Activated CD4-positive, alpha-beta T cell treated with anti-CD3 and anti-CD28 coated beads, Interleukin-2, amount 50 U/mL, for 24 hours (primary cell): ENCODE results near the gene MANF.
"Not testable (repeated sequence)": the region's sequence is repeated elsewhere in the genome, so short reads cannot be mapped to it uniquely, and the experiment has no call there.

Source experiments
- DNase-seq, 2 donors: peaks; one replicate each; pipeline ENCODE4 v3.0.0-alpha.2; 2020; ENCODE audit warnings: low read depth in 1 of 2, low spot score in 1 of 2

The MANF gene

DNA sequence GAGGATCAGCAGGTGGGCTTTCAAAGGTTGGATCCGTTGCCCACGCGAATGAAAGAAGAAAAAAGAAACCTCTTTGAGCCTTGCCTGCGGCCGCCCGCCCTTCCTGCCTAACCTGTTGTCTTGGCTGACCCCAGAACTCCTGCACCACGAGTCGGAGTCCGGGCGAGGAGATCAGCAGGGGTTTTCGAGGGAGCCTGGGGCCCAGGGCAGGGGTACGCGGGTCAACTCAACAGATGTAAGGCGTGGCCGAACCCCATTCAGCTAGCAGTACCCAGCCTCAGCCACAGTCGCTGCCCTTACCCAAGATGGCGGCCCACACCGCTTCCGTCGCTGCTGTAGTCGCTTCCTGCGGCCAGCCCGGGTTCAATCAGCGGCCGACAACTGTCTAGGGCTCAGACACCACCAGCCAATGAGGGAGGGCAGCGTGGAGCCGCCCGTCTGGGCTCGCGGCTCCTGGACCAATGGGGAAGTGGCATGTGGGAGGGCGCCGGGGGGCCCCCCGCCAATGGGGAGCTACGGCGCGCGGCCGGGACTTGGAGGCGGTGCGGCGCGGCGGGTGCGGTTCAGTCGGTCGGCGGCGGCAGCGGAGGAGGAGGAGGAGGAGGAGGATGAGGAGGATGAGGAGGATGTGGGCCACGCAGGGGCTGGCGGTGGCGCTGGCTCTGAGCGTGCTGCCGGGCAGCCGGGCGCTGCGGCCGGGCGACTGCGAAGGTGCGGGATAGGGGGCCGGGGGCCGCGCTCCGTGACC lies at the start of gene MANF:
MANF (plus strand) TSS at position 566 of the 748 bp plus-strand sequence; CDS start at position 618, 52 bp downstream.
- DNase-seq: peak; percentile 90 to 97

GRCh38 chr3:51336261-51336660 lies 48.8 kb upstream of the MANF start:
- DNase-seq: no peak

DNA sequence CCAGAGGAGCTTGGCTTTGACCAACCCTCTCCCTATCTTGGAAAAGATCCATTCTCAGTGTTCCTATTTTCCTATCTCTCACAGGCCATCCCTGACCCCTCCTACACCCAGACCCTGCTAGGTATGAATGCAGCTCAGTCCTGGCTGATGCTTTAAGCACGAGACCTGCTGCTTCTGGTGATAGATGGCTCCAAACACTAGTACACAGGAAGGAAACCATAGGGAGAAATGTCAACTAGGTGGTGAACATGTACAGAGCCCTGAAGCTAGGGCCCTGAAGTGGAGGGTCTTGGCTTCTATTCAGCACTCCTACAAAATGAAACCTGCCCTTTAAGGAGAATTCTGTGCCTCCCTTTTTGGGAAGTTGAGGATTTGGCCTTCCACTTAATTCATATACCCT lies 47.4 kb upstream of the MANF start:
- no peak for DNase-seq

DNA sequence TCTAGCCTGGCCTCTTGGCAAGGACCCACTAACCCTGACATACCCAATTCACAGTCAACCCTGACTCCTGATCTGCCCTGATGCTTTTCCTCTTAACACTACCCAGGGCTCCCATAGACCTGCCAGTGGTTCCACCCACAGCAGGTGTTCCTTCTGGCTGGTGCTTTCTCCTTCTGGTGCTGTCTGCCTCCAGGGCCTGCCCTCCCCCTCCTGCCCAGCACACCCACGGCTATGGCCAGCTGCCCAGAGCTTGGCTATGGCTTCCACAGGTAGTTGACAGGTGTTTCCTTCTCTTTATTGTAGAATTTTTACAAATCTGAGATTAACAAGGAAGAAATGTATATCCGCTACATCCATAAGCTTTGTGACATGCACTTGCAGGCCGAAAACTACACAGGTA lies 46.5 kb upstream of the MANF start:
- no peak for DNase-seq

DNA sequence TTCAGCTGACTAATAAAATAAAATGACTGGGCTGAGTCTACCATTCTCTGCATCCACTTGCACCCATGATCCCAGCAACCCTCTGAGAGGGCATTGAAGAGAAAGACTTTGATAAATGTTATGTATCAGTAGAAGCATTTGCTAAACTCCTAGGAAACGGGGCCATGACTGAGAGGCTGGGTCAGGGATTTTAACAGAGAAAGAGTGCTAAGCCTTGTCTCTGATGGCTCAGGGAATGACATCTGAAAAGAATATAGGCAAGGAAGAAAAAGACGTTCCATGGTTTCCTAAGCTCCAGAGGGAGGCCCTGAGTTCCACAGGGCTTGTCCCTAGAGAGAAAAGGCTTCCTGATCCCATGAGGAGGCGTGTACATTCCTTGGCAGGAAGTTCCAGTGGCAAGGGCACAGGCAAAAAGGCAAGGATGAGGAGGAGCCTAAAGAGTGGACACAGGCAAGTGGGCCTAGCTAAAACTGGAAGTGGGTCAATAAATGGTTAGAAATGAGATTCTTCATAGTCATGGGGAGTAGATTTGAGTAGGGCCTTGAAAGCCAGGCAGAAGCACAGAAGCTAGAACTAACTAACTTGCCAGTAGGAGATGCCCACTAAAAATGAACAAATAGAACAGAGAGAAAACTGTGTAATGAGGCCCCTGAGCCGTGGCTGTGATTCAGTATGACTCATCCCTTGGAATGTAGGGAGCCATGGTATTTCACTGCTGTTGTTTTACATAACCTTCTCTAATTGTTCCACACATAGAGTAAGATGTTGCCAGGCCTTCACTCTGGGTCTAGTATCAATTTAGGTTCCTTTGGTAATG lies 44.9 kb upstream of the MANF start:
- DNase-seq: no peak

- DNase-seq: no peak
Observed at GRCh38 chr3:51340989-51341636, 44.0 kb upstream of the MANF start.

GRCh38 chr3:51343918-51344687 lies 41.0 kb upstream of the MANF start:
- DNase-seq: no peak

DNA sequence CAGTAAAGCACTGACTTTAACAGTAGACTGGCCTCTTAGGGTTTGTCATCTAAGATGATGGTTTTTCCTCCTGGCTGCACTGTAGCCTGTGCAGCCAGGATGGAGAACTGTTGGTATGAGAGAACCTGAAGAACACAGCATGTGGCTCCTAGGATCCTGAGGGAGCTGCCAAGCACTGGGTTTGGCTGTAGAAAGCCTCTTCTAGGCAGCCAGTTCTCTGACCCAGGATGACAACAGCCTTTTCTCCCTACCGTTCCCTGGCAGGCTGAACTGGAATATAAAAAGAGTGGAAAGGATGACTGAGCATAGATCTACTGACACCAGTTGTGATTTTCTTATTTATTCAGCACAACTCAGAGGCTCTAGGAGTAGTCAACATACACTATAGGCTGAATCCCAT lies 34.3 kb upstream of the MANF start:
- DNase-seq: no peak

GRCh38 chr3:51353131-51353530 lies 32.0 kb upstream of the MANF start:
- no peak for DNase-seq

- DNase-seq: no peak
Observed at GRCh38 chr3:51353691-51354090, 31.4 kb upstream of the MANF start.

DNA sequence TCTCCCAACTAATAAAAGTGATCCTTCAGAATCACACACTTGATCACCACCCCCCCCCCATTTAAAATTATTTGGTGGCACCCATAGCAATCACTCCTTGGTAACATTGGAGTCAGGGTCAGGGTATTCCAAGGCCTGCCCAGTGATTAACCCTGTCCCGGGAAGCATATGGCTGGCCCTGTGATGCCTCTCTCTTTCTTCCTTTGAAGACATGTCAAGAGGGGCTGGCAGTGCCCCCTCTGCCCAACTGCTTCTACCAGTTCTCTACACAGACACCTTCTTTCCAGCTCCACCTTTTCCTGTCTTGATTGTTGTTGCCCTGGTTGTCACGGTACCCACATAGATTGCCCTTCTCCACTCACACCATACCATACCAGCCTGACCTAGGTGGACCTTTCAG lies 30.9 kb upstream of the MANF start:
- no peak for DNase-seq

GRCh38 chr3:51354731-51355615 lies 30.1 kb upstream of the MANF start:
- no peak for DNase-seq

DNA sequence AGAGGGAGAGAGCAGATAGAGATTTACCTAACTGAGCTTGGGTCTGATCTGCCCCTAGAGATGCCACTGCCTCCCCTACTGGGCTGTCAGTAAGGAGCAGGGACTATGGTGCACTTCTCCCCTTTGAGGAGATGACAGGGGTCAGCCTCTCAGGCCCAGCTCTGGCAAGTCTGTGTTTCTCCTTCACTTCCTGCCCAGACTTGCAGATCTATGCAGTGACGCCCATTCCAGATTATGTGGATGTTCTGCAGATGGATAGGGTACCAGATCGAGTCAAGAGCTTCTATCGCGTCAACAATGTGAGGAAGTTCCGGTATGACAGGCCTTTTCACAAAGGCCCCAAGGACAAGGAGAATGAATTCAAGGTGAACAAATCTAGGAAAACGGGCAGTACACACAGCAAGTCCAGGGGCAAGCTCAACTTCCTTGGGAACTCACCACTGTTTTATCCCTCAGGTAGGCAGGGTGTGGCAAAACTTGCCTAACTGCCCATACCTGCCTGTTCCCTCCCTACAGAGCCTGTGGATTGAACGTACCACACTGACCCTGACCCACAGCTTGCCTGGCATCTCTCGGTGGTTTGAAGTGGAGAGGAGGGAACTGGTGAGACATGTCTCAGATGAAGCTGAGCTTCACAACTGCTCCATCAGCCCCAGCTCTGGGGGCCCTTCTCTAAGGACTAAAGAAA lies 29.1 kb upstream of the MANF start:
- no peak for DNase-seq

- no peak for DNase-seq
Observed at GRCh38 chr3:51357856-51358255, 27.2 kb upstream of the MANF start.

- DNase-seq: no peak
Observed at GRCh38 chr3:51358981-51359380, 26.1 kb upstream of the MANF start.

DNA sequence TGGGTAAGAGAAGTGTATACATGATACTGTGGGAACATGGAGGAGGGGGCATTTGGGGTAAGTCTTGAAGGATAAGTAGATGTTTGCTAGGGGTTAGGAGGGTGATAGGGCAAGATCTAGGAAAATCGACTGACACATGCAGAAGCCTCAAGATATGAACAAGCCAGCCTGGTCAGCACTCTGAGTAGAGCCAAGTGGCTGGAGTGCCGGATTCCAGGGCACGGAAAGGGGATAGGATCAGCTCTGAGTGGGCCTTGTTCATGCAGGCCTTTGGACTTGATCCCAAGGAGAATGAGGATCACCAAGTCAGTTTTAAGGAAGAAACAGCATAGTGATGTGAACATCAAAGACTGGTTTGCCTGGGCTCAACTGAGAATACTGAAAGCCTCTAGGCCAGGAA lies 24.3 kb upstream of the MANF start:
- no peak for DNase-seq

GRCh38 chr3:51361746-51362145 lies 23.3 kb upstream of the MANF start:
- DNase-seq: no peak

GRCh38 chr3:51362476-51362875 lies 22.6 kb upstream of the MANF start:
- DNase-seq: no peak

DNA sequence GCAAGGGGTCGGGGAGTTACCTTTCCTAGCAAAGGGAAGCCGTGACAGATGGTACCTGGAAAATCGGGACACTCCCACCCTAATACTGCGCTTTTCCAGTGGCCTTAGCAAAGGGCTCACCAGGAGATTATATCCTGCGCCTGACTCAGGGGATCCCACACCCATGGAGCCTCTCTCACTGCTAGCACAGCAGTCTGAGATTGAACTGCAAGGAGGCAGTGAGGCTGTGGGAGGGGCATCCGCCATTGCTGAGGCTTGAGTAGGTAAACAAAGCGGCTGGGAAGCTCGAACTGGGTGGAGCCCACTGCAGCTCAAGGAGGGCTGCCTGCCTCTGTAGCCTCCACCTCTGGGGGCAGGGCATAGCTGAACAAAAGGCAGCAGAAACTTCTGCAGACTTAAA lies 16.8 kb upstream of the MANF start:
- not testable (repeated sequence) for DNase-seq
